Lung (tissue), 12 donors: ENCODE measurements around the gene SLC22A23. TPM values are rescaled to one million over a fixed set of nuclear protein-coding genes. Genes with fewer than 3 reads are reported as not detected.
A peak's percentile ranks its signal among the peaks of the same experiment; 100 is the strongest.

Source experiments
- ATAC-seq: fragments of 200-7000 bp; cut with Tn5 transposase; one replicate; pipeline ENCODE4 v1.9.1; 2020; ENCODE audit warnings: moderate number of reproducible peaks; ENCODE audit not compliant: insufficient read depth, low FRiP score
- DNase-seq, 3 donors: peaks; one replicate each; pipeline ENCODE4 v3.0.0-alpha.2; 2013 to 2017
- H3K27ac ChIP-seq, 2 donors: one replicate each; pipeline ENCODE4 v1.5.1; 2013; ENCODE audit warnings: mild to moderate bottlenecking in 2 of 2, moderate library complexity in 2 of 2, control low read depth in 1 of 2, inconsistent platforms in 1 of 2, low read depth in 1 of 2, low read length in 1 of 2
- H3K27me3 ChIP-seq, 3 donors: one replicate each; pipeline ENCODE4 v1.5.1; 2013; ENCODE audit warnings: low read length in 2 of 3; ENCODE audit not compliant: control insufficient read depth in 3 of 3, insufficient read depth in 3 of 3
- H3K36me3 ChIP-seq, 4 donors: one replicate each; pipeline ENCODE4 v1.5.1; 2013; ENCODE audit warnings: low read length in 4 of 4, mild to moderate bottlenecking in 1 of 4, moderate library complexity in 1 of 4; ENCODE audit not compliant: control insufficient read depth in 4 of 4, insufficient read depth in 4 of 4
- H3K4me1 ChIP-seq, 5 donors: one replicate each; pipeline ENCODE4 v1.5.1; 2013; ENCODE audit warnings: low read length in 5 of 5, mild to moderate bottlenecking in 2 of 5, moderate library complexity in 1 of 5; ENCODE audit not compliant: control insufficient read depth in 5 of 5, insufficient read depth in 5 of 5
- H3K4me3 ChIP-seq: one replicate; pipeline ENCODE4 v1.5.1; 2013; ENCODE audit warnings: mild to moderate bottlenecking, control low read depth, moderate library complexity
- H3K9ac ChIP-seq, 2 donors: one replicate each; pipeline ENCODE4 v1.5.1; 2013; ENCODE audit warnings: low read length in 2 of 2, control low read depth in 1 of 2; ENCODE audit not compliant: insufficient read depth in 1 of 2
- H3K9me3 ChIP-seq, 4 donors: one replicate each; pipeline ENCODE4 v1.5.1; 2013; ENCODE audit warnings: low read length in 3 of 4, mild to moderate bottlenecking in 1 of 4, moderate library complexity in 1 of 4; ENCODE audit not compliant: control insufficient read depth in 4 of 4, insufficient read depth in 3 of 4
- CTCF ChIP-seq: IDR thresholded peaks from 2 replicates; pipeline ENCODE4 v1.5.1; 2012; ENCODE audit warnings: mild to moderate bottlenecking; ENCODE audit errors: control extremely low read depth, extremely low read depth
- WGBS, 2 donors: extraction: QIAGEN DNeasy Blood & Tissue Kit; methylation state at CpG; one replicate each; pipeline ENCODE4 v1.1.7; 2013; 5-methylcytosine and 5-hydroxymethylcytosine counted together
- polyA plus RNA-seq, 2 donors: library from polyadenylated mRNA; stranded (reverse); fragments of 200-250 nt; gene quantifications; one replicate each; pipeline ENCODE4 v1.2.1, GENCODE V29; 2013
- total RNA-seq, 2 donors: library from RNA; depleted of rRNA in 1 of 2; stranded (reverse); fragments of >200 nt in 1 of 2; gene quantifications; one replicate each; pipeline ENCODE4 v1.2.1, GENCODE V29; 2014 to 2021
- donor health status: control.
- donor health status: control.
- donor health status: Bipolar disorder and iron deficiency.
- donor health status: healthy.
- donor health status: DM: yes; HTN: yes; CAD: no.

The SLC22A23 gene
- total and polyA plus RNA-seq, 4 donors = 6.6 to 45.6 (median 24.1) TPM

- 50 to 55% methylated on average over 15 of the region's 15 CpGs for WGBS, 2 donors
- Histone ChIP-seq H3K27me3 (no peaks in the 10 kb centered on the region), H3K36me3 (peaks cover 0 to 8% (median 3%) of the 10 kb centered on the region in 4 donors), H3K4me3 (no peak overlapping the region), H3K9me3 (peaks cover 0 to 4% (median 0%) of the 10 kb centered on the region in 4 donors), H3K27ac (peak overlapping the region in 1 of 2 donors; percentile 59), H3K9ac (no peak overlapping the region), H3K4me1 (peaks cover 0 to 30% (median 4%) of the 10 kb centered on the region in 5 donors)
- peak in 1 of 3 donors; percentile 55 for DNase-seq
- peak; percentile 15 for TF ChIP-seq CTCF
- no peak for ATAC-seq
Observed at GRCh38 chr6:3410385-3411360, 46.2 kb downstream of the SLC22A23 start.

- ATAC-seq (peak; percentile 44), DNase-seq (peak in 1 of 3 donors; percentile 67)
- peak overlapping the region in 1 of 2 donors; percentile 48 for H3K27ac ChIP-seq
- no peak overlapping the region for H3K9ac ChIP-seq
- peaks cover 0 to 8% (median 3%) of the 10 kb centered on the region in 4 donors for H3K36me3 ChIP-seq
- H3K4me3 ChIP-seq = no peak overlapping the region
- H3K4me1 ChIP-seq = peaks cover 0 to 33% (median 4%) of the 10 kb centered on the region in 5 donors
- H3K27me3 ChIP-seq = no peaks in the 10 kb centered on the region
- 62 to 66% methylated on average over 13 of the region's 13 CpGs for WGBS, 2 donors
- no peak for TF ChIP-seq CTCF
- H3K9me3 ChIP-seq = peaks cover 0 to 4% (median 0%) of the 10 kb centered on the region in 4 donors
Observed at GRCh38 chr6:3409699-3410384, 47.0 kb downstream of the SLC22A23 start.

GRCh38 chr6:3408665-3409064 lies 48.2 kb downstream of the SLC22A23 start:
- no peak for DNase-seq
- Histone ChIP-seq H3K27me3 (no peaks in the 10 kb centered on the region), H3K4me3 (no peak overlapping the region), H3K9ac (no peak overlapping the region), H3K4me1 (peaks cover 0 to 35% (median 5%) of the 10 kb centered on the region in 5 donors), H3K27ac (no peak overlapping the region), H3K36me3 (peaks cover 0 to 8% (median 3%) of the 10 kb centered on the region in 4 donors), H3K9me3 (peaks cover 0 to 4% (median 0%) of the 10 kb centered on the region in 4 donors)
- 96 to 97% methylated on average over 7 of the region's 7 CpGs for WGBS, 2 donors
- TF ChIP-seq CTCF = no peak
- no peak for ATAC-seq
